GM19452 (cell line): ENCODE results near the gene LCT.
"Not testable (repeated sequence)": the region's sequence is repeated elsewhere in the genome, so short reads cannot be mapped to it uniquely, and the experiment has no call there.

Source experiments
- ATAC-seq: cut with Tn5 transposase; IDR thresholded peaks from one replicate; pipeline ENCODE4 v1.9.1; 2021; ENCODE audit not compliant: unreplicated experiment

LCT gene

DNA sequence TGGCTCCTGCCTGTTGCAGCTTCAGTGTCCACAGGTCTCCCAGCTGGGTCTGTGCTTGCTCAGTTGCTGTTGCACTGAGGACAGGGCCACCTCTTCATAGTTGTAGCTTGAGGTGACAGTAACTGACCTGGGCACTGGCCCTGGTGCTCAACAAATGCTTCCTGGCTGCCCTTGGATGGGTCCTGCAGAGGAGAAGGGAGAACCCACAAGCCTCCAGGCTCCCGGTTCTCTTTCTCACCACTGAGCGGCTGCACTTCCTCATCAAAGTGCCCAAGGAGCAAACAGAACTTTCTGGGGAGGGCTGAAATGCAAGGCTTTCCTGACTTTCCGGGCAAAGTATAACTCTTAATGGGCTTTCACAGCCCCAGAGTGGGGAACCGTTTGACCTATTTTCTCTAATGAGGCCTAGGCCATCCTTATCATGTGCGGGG, 38.7 kb downstream of the LCT start:
- ATAC-seq, result no peak

DNA sequence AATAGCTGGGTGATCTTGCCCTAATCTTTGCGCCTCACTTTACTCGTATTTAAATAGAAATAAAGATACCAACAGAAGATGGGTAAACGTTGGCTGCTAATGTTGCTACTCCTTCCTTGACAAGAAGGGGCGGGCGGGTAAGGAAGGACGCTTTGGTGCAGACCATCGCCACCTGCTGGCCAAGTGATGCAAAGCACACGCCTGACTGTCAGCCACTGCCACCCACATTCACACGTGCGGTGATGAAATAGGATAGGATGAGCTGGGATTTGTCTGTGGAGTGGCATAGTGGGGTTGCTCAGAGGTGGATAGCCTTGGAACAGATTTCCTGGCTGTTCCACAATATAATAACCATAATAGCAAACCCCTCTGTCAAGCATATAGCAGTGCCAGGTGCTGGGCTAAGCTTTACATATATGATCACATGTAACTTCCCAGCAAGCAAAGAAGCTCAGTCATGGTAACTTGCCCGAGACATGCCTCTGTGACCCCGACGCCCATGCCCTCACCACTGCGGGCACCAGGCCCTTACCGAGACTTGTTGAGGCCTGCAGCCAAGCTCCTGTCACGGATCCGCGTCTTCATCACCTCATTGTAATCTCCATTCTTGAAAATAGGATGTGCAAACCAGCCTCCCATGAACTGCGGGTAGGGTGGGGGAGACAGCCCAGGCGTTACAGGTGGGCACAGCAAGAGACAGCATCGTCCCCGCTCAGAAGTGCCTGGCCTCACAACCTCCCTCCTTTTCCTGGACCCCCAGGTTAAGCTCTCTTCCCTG, 39.3 kb downstream of the LCT start:
- ATAC-seq, result peak; percentile 56

DNA sequence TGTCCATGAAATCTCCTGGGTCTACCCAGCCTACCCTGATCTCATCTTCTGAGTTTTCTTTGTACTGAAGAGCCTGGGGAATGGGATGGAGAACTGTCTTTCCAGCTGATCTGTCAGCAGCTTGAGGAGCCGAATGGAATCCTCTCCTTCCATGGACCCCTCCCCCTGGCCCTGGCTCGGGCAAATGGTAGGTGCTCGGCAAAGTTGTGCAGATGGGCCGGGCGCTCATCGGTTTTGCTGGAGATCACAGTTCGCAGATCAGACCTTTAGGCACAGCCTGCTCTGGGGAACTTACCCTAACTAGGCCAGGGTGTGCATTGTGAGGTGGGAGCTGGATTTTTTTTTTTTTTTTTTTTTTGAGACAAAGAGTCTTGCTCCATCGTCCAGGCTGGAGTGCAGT, 40.4 kb downstream of the LCT start:
- no peak for ATAC-seq

DNA sequence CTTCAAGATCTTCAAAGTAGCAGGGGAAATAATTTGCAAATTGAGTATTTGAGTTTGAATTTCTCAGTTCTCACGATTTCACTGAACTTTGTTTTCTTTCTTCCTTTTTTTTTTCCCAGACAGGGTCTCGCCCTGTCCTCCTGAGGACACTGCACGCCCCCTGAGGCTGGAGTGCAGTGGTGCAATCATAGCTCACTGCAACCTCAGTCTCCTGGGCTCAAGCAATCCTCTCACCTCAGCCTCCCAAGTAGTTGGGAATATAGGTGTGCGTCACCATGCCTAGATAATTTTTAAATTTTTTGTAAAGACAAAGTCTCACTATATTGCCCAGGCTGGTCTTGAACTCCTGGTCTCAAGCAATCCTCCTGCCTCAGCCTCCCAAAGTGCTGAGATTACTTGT, 41.3 kb downstream of the LCT start:
- ATAC-seq, result not testable (repeated sequence)

DNA sequence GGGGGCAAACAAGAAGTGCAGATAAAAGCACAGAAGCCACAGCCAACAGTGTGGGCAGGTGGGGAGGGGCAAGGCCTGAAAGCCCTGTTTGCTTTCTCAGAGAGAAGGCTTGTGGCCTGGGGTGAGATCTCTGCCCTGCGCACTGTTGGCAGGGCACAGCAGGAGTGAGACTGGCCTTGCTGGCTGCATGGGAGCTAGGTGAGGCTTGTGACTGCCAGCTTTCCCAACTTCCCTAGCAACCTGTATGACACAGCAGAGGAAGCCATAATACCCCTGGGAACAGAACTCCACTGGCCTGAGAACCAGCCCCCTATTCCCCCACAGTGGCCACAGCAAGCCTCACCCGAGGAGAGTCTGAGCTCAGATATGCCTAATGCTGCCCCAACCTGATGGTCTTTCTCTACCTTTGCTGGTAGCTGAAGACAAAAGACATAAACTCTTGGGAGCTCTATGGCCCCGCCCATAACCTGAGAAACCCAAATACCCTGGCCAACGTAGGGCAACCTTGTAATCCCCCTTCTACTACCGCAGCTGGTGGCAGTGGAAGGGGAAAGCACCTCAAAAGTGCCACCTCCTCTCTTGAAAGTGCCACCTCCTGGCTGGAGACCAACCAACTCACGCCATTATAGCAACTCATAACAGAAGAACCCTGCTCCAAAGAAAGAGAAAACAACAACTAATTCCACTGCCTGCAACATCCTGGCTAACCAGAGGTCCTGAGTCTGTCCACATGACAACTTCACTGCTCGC, 44.4 kb downstream of the LCT start:
- ATAC-seq, result peak; percentile 37

DNA sequence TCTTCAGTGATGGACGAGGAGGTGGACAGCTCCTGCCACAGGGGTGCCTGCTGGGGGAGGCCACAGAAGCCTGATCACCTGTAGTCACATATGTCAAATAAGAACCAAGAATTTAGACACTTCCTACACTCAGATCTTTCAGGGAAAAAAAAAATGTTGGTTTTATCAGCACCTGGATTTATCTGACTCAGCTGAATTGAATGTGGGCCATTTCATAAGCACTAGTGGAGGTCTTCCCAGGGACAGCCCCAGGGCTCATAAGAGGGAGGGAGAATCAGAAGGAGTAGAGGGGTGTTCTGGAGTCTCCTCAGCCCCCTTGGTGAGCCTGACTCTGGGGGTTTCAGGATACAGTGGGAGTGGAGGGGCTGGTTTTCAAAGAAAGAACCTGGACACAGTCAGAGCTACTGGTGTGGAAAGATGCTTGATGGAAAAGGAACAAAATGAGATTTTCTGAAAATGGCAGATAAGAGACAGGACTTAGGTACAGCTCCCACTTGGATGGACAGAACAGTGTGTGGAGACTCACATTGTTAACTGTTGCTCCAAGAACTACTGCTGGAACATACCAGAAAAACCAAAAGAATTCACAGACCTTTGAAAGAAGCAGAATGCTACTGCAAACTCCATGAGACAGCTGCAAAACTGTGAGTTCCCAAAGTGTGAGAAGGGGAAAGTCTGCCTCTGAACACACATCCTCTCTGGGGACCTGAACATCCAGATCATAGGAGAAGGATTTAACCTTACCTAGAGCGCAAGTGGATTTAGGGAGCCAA, 45.4 kb downstream of the LCT start:
- no peak for ATAC-seq

DNA sequence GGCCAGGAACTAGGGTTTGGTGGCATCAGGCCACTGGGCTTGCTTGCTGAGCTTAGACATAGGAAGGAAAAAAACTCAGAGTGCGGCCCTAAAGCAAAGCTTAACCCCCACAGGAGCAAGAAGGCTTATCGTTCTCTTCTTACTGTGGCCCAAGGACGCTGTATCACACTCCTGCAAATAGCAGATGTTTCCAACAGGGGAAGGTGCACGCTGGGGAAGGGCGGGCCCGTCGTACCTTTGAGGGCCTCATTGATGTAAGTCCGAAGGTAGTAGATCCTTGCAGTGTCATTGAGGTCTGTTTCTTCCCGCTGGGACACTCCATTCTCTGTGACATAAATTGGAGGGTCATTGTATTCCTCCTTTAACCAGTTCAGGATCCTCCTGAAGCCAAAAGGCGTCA, 46.6 kb downstream of the LCT start:
- ATAC-seq, result no peak

DNA sequence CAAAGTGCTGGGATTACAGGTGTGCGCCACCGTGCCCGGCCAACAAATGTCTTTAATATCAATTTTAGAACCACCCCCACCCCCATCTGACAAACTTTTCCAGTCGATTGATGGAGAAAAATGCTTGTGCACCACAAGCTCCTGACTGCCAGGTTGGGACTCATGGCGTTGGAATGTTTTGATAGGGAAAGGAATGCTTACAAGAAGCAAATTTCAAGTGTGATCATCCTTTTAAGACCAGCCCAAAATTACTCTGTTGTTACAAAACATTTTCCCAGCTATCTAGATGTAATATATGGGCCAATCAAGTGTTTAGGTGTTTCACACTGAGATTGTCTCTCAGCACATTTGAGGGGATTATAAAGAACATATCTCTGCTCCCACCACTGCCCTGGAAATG, 50.2 kb downstream of the LCT start:
- ATAC-seq, result no peak

DNA sequence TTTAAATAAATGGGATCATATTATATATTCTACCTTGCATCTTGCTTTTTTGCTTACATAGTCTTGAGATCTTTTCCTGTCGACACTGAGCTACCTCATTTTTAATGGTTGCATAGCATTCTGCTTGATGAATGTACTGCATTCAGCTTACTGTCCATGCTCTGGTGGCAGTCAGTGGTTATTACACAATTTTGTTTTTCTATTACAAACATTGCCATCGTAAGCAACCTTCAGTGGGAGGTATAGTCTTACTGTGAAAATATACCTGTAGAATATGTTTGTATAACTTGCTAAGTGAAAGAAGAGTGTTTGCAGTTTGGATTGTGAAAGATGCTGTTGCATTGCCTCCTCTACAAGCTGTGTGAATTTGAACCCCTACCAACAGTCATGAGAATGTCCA, 52.0 kb downstream of the LCT start:
- ATAC-seq, result no peak

DNA sequence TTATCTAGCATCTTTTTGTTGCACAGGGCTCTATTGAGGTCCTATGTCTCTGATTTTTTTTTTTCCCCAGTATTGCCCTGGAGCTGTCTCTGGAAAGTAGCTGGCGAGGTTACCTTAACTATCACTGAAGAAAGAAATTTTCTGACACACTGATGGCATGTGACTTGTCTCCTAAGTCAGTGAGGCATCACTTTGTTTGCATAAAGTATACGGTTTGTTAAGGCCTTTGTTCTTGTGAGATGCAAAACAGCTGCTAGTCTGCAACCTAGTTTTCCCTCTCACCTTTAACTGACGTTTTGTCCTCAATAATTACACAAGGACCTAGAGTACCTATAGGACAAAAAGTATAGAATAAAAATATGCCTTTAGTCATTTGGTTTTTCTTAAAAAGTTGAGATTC, 53.5 kb downstream of the LCT start:
- ATAC-seq, result no peak

DNA sequence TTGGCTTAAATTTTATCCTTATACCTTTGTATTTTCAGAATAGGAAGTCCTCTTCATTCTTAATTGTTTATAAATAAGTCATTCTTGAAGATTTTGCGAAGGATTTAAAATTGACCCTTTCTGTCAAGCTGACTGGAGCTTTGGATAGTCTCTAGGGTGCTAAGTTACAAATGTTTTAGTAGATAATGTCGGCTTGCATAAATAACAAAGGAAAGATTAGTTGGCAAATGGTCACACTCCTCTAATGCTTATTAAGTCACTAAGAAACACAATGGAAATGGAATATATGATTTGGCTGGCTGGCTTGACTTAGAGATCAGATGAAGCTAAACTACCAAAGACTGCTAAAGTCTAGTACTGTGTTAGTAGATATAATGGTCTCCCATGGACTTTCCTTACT, 54.8 kb downstream of the LCT start:
- no peak for ATAC-seq

DNA sequence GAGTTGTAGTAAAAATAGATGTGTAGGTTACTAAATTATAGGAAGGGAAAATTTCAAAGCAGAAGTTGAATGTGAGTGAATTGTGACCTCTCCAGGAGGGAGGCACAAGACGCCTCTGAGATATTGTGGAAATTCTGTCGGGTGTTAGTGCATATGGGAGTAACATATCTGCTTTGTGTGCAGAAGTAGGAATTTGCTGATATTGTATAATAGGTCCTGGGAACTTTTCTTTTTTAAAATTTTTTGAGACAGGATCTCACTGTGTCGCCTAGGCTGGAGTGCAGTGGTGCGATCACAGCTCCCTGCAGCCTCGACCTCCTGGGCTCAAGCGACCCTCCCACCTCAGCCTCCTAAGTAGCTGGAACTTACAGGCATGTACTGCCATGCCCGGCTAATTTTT, 60.6 kb downstream of the LCT start:
- ATAC-seq, result no peak

DNA sequence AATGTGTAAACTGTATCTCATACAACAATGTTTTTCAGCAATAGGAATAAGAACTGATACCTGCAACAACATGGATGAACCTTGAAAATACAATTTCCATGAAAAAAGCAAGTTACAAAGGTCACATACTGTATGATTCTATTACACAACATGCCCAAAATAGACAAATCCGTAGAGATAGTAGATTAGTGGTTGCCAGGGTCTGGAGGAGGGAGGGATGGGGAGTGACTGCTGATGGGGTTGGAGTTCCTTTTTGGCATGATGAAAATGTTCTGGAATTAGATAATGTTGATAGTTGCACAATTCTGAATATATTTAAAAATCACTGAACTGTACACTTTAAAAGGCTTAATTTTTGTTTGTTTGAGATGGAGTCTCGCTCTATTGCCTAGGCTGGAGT, 61.6 kb downstream of the LCT start:
- no peak for ATAC-seq

DNA sequence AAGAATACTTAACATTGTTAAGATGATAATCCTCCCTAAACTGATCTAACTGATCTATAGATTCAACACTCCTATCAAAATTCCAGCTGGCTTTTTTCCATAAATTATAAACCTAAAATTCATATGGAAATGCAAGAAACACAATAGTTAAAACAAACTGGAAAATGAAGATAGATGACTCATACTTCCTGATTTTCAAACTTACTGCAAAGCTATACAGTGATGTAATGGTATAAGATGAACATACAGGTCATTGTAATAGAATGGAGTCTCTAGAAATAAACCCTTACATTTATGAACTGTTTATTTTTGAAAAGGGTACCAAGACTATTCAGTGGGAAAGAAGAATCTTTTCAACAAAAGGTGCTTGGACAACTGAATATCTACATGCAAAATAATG, 63.1 kb downstream of the LCT start:
- ATAC-seq, result no peak

DNA sequence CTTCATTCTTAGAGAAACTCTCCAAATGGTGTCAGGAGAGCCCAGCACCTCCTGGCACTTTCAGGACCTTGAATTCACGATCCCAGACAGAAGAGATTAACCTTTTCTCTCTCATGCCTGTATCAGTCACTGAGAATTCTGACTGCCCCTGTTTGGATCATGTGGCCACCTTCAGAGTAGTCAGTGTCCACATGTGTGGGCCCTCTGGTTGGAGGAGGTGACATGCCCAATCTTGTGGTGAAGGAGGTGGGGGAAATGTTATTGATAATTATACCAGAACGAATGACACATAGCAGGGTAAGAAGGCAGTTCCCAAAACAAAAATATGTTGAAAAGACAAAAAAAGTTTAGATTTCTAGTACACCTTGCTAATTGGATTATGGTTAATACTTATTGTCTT, 63.7 kb downstream of the LCT start:
- no peak for ATAC-seq

DNA sequence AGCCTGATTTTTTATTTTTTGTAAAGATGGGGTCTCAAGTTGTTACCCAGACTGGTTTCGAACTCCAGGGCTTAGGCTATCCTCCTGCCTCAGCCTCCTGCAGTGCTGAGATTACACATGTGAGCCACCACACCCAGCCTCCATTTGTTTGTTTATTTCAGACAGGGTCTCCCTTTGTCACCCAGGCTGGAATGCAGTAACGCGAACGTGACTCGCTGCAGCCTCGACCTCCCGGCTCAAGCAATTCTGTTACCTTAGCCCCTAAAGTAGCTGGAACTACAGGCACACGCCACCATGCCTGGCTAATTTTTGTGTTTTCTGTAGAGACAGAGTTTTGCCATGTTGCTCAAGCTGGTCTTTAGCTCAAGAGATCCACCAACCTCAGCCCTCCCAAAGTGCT, 68.1 kb downstream of the LCT start:
- no peak for ATAC-seq

DNA sequence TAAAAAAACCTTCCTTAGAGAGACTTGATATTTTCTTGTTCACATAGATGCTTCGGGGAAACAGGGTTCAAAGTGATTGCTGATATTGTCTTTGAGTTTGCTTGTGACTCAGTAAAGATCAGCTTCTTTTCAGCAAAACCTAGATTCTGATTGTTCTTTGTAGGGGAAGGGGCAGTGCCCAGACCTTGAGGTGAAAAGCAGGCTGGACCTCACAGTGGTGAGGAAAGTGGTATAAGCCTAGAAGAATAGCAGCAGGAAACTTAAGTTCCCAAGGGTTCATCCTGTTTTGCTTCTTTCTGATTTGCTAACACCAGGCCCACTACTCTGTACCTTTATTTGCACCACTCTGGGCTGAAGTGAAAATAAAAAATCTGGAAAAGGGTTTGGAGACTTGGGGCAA, 74.5 kb downstream of the LCT start:
- ATAC-seq, result no peak

DNA sequence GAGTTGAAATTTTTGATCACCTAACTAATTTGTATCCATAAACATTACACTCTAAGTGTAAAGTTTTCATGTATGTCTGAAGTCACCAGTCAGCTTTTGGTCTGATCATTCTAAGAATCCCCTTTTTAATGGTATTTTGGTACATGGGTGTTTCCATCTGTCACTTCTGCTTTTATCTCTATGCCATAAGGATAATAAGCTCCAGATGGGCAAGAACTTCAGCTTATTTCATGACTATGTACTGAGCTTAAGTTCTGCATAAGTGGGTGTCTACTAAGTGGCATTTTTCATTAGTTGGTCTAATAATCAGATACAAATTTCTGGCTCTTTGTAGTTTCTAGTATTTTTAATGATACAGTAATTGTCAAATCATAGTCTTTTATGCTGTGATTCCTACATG, 75.0 kb downstream of the LCT start:
- no peak for ATAC-seq

DNA sequence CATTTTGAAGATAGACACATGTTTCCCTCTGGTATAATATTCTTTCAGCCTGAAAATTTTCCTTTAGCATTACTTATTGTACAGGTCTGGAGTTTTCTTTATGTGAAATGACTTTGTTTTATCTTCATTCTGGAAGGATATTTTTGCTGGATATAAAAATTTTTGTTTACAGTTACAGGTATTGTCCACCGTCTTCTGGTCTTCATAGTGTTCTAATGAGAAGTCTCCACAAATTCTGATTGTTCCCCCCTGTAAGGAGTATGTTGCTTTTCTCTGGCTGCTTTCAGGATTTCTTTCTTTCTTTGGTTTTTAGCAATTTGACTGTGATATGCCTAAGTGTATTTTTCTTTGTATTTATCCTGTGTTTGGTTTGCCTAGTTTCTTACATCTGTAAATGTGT, 80.3 kb downstream of the LCT start:
- ATAC-seq, result no peak

DNA sequence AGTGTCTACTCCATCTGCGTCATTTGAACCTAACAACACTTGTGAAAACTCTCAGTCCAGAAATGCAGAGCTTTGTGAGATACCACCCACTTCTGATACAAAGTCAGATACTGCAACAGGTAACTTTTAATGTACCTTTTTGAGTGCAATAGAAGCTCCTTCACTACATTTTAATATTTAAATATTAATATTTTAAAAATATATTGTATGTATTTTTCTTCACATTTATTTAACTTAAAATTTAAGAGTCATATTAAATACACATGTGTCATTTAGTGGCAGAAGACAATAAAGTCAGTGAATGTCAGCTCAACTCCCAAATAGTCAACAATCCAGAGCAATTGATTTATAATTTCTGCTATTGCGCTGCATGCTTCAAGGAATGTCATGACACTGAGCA, 81.4 kb downstream of the LCT start:
- no peak for ATAC-seq

DNA sequence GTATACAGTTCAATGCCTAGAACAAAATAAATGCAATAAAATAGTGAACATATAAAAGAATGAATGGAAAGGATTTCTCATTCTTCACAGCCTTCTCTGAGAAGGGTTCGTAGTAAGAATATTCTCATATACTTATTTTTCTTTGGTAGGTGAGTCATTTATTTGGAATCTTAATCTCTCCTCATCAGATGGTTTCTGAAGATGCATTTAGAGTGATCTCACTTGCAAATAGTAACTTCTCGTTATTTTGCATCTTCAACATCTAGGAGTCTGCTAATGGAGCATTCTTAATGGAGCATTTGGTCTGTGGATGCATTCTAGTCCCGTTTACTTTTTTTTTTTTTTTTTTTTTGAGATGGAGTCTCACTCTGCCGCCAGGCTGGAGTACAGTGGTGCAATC, 91.4 kb downstream of the LCT start:
- ATAC-seq, result no peak

DNA sequence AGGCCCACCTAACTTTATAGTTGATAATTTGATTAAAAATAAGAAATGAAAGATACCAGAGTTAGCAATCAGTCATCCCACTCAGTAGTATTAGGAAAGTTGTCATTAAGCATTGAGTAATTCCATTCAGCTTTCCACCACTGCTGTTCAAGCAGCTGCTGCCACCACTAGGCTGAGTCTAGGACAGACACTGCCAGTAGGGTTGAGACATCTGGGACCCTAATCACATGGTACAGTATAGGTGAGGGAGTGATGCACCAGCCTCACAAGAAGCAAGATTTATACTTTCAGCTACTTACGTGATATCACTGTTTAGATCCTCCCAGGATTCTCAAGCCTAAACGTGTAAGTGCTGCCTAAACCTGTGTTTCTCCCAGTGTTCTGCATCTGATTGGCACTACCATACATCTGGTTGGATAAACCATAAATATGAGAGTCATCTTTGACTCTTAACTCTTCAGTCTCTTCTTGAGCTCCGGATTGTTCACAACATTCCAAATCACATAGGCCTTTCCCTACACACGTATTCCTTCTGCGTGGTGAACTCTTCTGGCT, 92.1 kb downstream of the LCT start:
- ATAC-seq, result no peak
